H1 (cell line): ENCODE measurements around the gene PIWIL1. TPM values are rescaled to one million over a fixed set of nuclear protein-coding genes. Genes with fewer than 3 reads are reported as not detected.

Source experiments
- CTCF ChIA-PET: fragments of 300-600 bp; sonication (Branson Sonifier 250); formaldehyde crosslinking; loops from one replicate; lab custom pipeline; 2021; ENCODE audit not compliant: partially characterized antibody; lab: Charles Lee
- POLR2A ChIA-PET: fragments of 300-600 bp; sonication (Branson Sonifier 250); formaldehyde crosslinking; loops from one replicate; lab custom pipeline; 2021; ENCODE audit warnings: inconsistent platforms; ENCODE audit not compliant: partially characterized antibody; lab: Charles Lee
- DNase-seq, 2 experiments: peaks; one replicate each; pipeline versions ENCODE4 v3.0.0 to v3.0.0-alpha.2; 2010 to 2022; ENCODE audit warnings: low spot score in 2 of 2, low read depth in 1 of 2, mixed read lengths in 1 of 2
- FAIRE-seq: peaks from 2 replicates; lab custom pipeline; 2011; peaks lifted over from hg19 to GRCh38; lab: Jason Lieb, UNC
- H2AFZ ChIP-seq: 2 replicates; pipeline ENCODE4 v1.8.1; 2012; ENCODE audit warnings: low read length, inconsistent platforms
- H2AK5ac ChIP-seq: 2 replicates; pipeline ENCODE4 v1.6.1; 2013; ENCODE audit warnings: low read depth, low read length
- H2BK120ac ChIP-seq: replicated peaks from 2 replicates; pipeline ENCODE3; 2013; ENCODE audit warnings: low read depth, low read length, inconsistent platforms
- H2BK12ac ChIP-seq: 2 replicates; pipeline ENCODE4 v1.6.1; 2013; ENCODE audit warnings: low read depth, low read length
- H2BK15ac ChIP-seq: 2 replicates; pipeline ENCODE4 v1.6.1; 2013; ENCODE audit warnings: low read length
- H2BK20ac ChIP-seq: 2 replicates; pipeline ENCODE4 v1.6.1; 2013; ENCODE audit warnings: low read length
- H2BK5ac ChIP-seq: 2 replicates; pipeline ENCODE4 v1.6.1; 2013; ENCODE audit warnings: low read depth, low read length
- H3K14ac ChIP-seq: 2 replicates; pipeline ENCODE4 v1.6.1; 2013; ENCODE audit warnings: inconsistent platforms; ENCODE audit not compliant: insufficient read length
- H3K18ac ChIP-seq: 2 replicates; pipeline ENCODE4 v1.6.1; 2013; ENCODE audit warnings: low read length; ENCODE audit errors: extremely low read depth
- H3K23ac ChIP-seq: 2 replicates; pipeline ENCODE4 v1.6.1; 2013; ENCODE audit warnings: inconsistent platforms; ENCODE audit not compliant: insufficient read length
- H3K23me2 ChIP-seq: 2 replicates; pipeline ENCODE4 v1.6.1; 2013; ENCODE audit warnings: low read depth, low read length
- H3K27ac ChIP-seq: 2 replicates; pipeline ENCODE4 v1.6.1; 2011; ENCODE audit warnings: low read depth, low read length, inconsistent platforms
- H3K27me3 ChIP-seq, 4 experiments: replicated peaks in 1 of 4; 1 replicate in 1 of 4; 2 replicates in 3 of 4; pipeline versions ENCODE4 v1.6.1 to v1.8.1; 2011 to 2013; ENCODE audit warnings: low read length in 3 of 4, mild to moderate bottlenecking in 3 of 4, inconsistent platforms in 2 of 4, mixed read lengths in 2 of 4, moderate library complexity in 1 of 4; ENCODE audit not compliant: control insufficient read depth in 3 of 4, insufficient read depth in 3 of 4; ENCODE audit errors: extremely low read depth in 1 of 4
- H3K36me3 ChIP-seq, 4 experiments: 2 replicates each; pipeline versions ENCODE4 v1.6.1 to v1.8.1; 2011 to 2013; ENCODE audit warnings: mild to moderate bottlenecking in 4 of 4, low read length in 3 of 4, moderate library complexity in 2 of 4, control low read depth in 1 of 4, inconsistent platforms in 1 of 4; ENCODE audit not compliant: insufficient read depth in 4 of 4, control insufficient read depth in 2 of 4
- H3K4ac ChIP-seq: replicated peaks from 2 replicates; pipeline ENCODE3; 2013; ENCODE audit warnings: low read length, low read depth, mixed read lengths, inconsistent platforms; ENCODE audit not compliant: insufficient read length
- H3K4me1 ChIP-seq, 4 experiments: replicated peaks in 1 of 4; 1 replicate in 1 of 4; 2 replicates in 3 of 4; pipeline versions ENCODE4 v1.6.1 to v1.8.1; 2011 to 2013; ENCODE audit warnings: low read length in 3 of 4, inconsistent platforms in 2 of 4, mixed read lengths in 1 of 4; ENCODE audit not compliant: insufficient read depth in 4 of 4, control insufficient read depth in 3 of 4
- H3K4me2 ChIP-seq, 2 experiments: 2 replicates each; pipeline versions ENCODE4 v1.6.1 to v1.8.1; 2011 to 2013; ENCODE audit warnings: low read depth in 2 of 2, low read length in 2 of 2, control low read depth in 1 of 2, inconsistent platforms in 1 of 2, mild to moderate bottlenecking in 1 of 2; ENCODE audit not compliant: insufficient read depth in 1 of 2
- H3K4me3 ChIP-seq, 4 experiments: fragments of 200-600, 300-600 bp in 1 of 4; sonication (generic), shearing (Covaris generic), sonication (Bioruptor Twin) in 1 of 4; 2 replicates each; pipeline versions ENCODE4 v1.5.1 to v1.8.1; 2011 to 2016; ENCODE audit warnings: low read length in 4 of 4, low read depth in 3 of 4, control low read depth in 2 of 4, inconsistent platforms in 2 of 4, mild to moderate bottlenecking in 2 of 4, mixed read lengths in 1 of 4, moderate library complexity in 1 of 4; ENCODE audit not compliant: insufficient read depth in 2 of 4; ENCODE audit errors: extremely low read depth in 1 of 4
- H3K56ac ChIP-seq: replicated peaks from 2 replicates; pipeline ENCODE3; 2013; ENCODE audit warnings: low read depth, mild to moderate bottlenecking, mixed read lengths, low read length, inconsistent platforms; ENCODE audit not compliant: insufficient read length
- H3K79me1 ChIP-seq: 2 replicates; pipeline ENCODE4 v1.6.1; 2013; ENCODE audit warnings: low read depth, low read length, control low read depth
- H3K79me2 ChIP-seq, 2 experiments: 2 replicates each; pipeline versions ENCODE4 v1.6.1 to v1.8.1; 2012 to 2013; ENCODE audit warnings: low read length in 2 of 2, mild to moderate bottlenecking in 2 of 2, inconsistent platforms in 1 of 2; ENCODE audit not compliant: insufficient read depth in 2 of 2, control insufficient read depth in 1 of 2
- H3K9ac ChIP-seq, 4 experiments: replicated peaks in 1 of 4; 1 replicate in 1 of 4; 2 replicates in 3 of 4; pipeline versions ENCODE4 v1.6.1 to v1.8.1; 2011 to 2013; ENCODE audit warnings: low read depth in 3 of 4, low read length in 3 of 4, control low read depth in 2 of 4, mild to moderate bottlenecking in 2 of 4, moderate library complexity in 2 of 4, inconsistent platforms in 1 of 4; ENCODE audit errors: extremely low read depth in 1 of 4
- H3K9me3 ChIP-seq, 2 experiments: 2 replicates each; pipeline versions ENCODE4 v1.6.1 to v1.8.1; 2012 to 2013; ENCODE audit warnings: mild to moderate bottlenecking in 2 of 2, moderate library complexity in 2 of 2, control low read depth in 1 of 2, inconsistent platforms in 1 of 2, low read depth in 1 of 2, low read length in 1 of 2, mixed read lengths in 1 of 2; ENCODE audit not compliant: insufficient read depth in 2 of 2
- H4K20me1 ChIP-seq, 2 experiments: replicated peaks in 1 of 2; 2 replicates each; pipeline versions ENCODE3 to v1.8.1; 2011 to 2013; ENCODE audit warnings: inconsistent platforms in 2 of 2, low read length in 2 of 2, mild to moderate bottlenecking in 1 of 2; ENCODE audit not compliant: insufficient read depth in 2 of 2, control insufficient read depth in 1 of 2
- H4K5ac ChIP-seq: 2 replicates; pipeline ENCODE4 v1.6.1; 2013; ENCODE audit warnings: low read length, low read depth, mixed read lengths, inconsistent platforms; ENCODE audit not compliant: insufficient read length
- H4K8ac ChIP-seq: 2 replicates; pipeline ENCODE4 v1.8.0; 2013; ENCODE audit warnings: mild to moderate bottlenecking, moderate library complexity, low read length, inconsistent platforms; ENCODE audit not compliant: insufficient read depth; ENCODE audit errors: extremely low read depth
- H4K91ac ChIP-seq: replicated peaks from 2 replicates; pipeline ENCODE3; 2013; ENCODE audit warnings: low read length, mixed read lengths, inconsistent platforms; ENCODE audit not compliant: insufficient read length
- ASH2L ChIP-seq: fragments of 200-600, 300-600 bp; sonication (generic); IDR thresholded peaks from one replicate; pipeline ENCODE4 v1.7.1; 2017; ENCODE audit warnings: low read length
- BRCA1 ChIP-seq: IDR thresholded peaks from 2 replicates; pipeline ENCODE4 v1.6.1; 2012; ENCODE audit warnings: low read depth, low read length, improper control_type of control experiment
- POU5F1 ChIP-seq: IDR thresholded peaks from 2 replicates; pipeline ENCODE4 v1.6.1; 2011; ENCODE audit warnings: low read depth, mild to moderate bottlenecking, low read length, moderate library complexity
- TCF12 ChIP-seq: IDR thresholded peaks from 2 replicates; pipeline ENCODE4 v1.6.1; 2011; ENCODE audit warnings: low read depth, mild to moderate bottlenecking, low read length
- TEAD4 ChIP-seq: IDR thresholded peaks from 2 replicates; pipeline ENCODE4 v1.6.1; 2012; ENCODE audit warnings: low read depth, low read length, inconsistent platforms, mixed read lengths
- WGBS, 2 experiments: shearing (Covaris generic) in 1 of 2; methylation state at CpG; one replicate each; pipeline versions ENCODE4 v1.1.6 to v1.1.7; 2013 to 2015; ENCODE audit warnings: low lambda C conversion rate in 2 of 2, mixed read lengths in 2 of 2, inconsistent platforms in 1 of 2, low coverage in 1 of 2, missing lambda C conversion rate in 1 of 2; ENCODE audit not compliant: insufficient replicate concordance in 2 of 2, insufficient coverage in 1 of 2, insufficient read length in 1 of 2; ENCODE audit errors: extremely low coverage in 1 of 2, missing lambda C conversion rate in 1 of 2; 5-methylcytosine and 5-hydroxymethylcytosine counted together
- polyA plus RNA-seq, 7 experiments: library from polyadenylated mRNA; depleted of rRNA in 3 of 7; stranded (reverse) in 5 of 7; unstranded in 2 of 7; fragments of >200 nt in 5 of 7; fragments of 200-250 nt in 2 of 7; gene quantifications; 1 replicate in 5 of 7; 2 replicates in 1 of 7; 4 replicates in 1 of 7; pipeline versions ENCODE4 v1.2.1 to v1.2.3, GENCODE V29; 2011 to 2013; ENCODE audit warnings: missing spikeins in 2 of 7, mixed read lengths in 2 of 7
- total RNA-seq: library from RNA; stranded (reverse); fragmentation: NEBNext Ultra II Directional; extraction: Animal tissue kit (Norgen Biotek cat#: 25700); gene quantifications from 2 replicates; pipeline ENCODE4 v1.2.1, GENCODE V29; 2021

PIWIL1 gene
- total and polyA plus RNA-seq, 2 of the 8 experiments (the other 6 are each of a cell fraction or from before 2014, with no cell fraction given): not detected

GRCh38 chr12:130330685-130331084 lies 7.0 kb upstream of the PIWIL1 start:
- H3K4me3 ChIP-seq: no peak overlapping the region
- H4K91ac ChIP-seq: no peak overlapping the region
- no peak overlapping the region for H2BK120ac ChIP-seq
- no peaks in the 10 kb centered on the region for H3K9me3 ChIP-seq
- DNase-seq (no peak), FAIRE-seq (no peak)
- no peak overlapping the region for H3K4ac ChIP-seq
- no peak overlapping the region for H3K23ac ChIP-seq
- no peak overlapping the region for H4K5ac ChIP-seq
- no peak overlapping the region for H2BK5ac ChIP-seq
- H3K4me1 ChIP-seq: peaks cover 0 to 7% (median 4%) of the 10 kb centered on the region in 4 experiments; a peak in 5 of 7 replicates
- H3K4me2 ChIP-seq: no peak overlapping the region
- H2BK20ac ChIP-seq: no peak overlapping the region
- H3K36me3 ChIP-seq: no peaks in the 10 kb centered on the region
- no peak overlapping the region for H2BK12ac ChIP-seq
- peaks cover 0 to 4% (median 0%) of the 10 kb centered on the region in 4 experiments; a peak in 2 of 7 replicates for H3K27me3 ChIP-seq
- H3K79me1 ChIP-seq: no peaks in the 10 kb centered on the region
- WGBS, 2 experiments: 82% methylated on average over 9 of the region's 9 CpGs; no CpG with 5 or more reads in 1 of the 2 experiments
- no peaks in the 10 kb centered on the region for H3K79me2 ChIP-seq
- no peaks in the 10 kb centered on the region for H4K20me1 ChIP-seq
- no peak overlapping the region for H2AK5ac ChIP-seq
- no peak overlapping the region for H3K27ac ChIP-seq
- H3K23me2 ChIP-seq: no peaks in the 10 kb centered on the region
- H3K14ac ChIP-seq: no peak overlapping the region
- no peak overlapping the region for H2BK15ac ChIP-seq
- H3K56ac ChIP-seq: no peak overlapping the region
- no peak overlapping the region for H4K8ac ChIP-seq
- TF ChIP-seq TEAD4 (no peak), TCF12 (no peak), ASH2L (no peak), BRCA1 (no peak), POU5F1 (no peak)
- H3K9ac ChIP-seq: no peak overlapping the region
- POLR2A ChIA-PET: no interaction called here
- CTCF ChIA-PET: interaction anchor here (0.6 to 5.8 kb wide), 9 partner anchors 11 to 304 kb away, joined by 3 to 63 read pairs (median 5); no protein-coding TSS in a partner anchor
- H2AFZ ChIP-seq: no peak overlapping the region
- H3K18ac ChIP-seq: no peak overlapping the region
